IMR-90 (cell line): ENCODE measurements around the gene LAMA5. TPM values are rescaled to one million over a fixed set of nuclear protein-coding genes. Genes with fewer than 3 reads are reported as not detected.

Experiments used
- ATAC-seq: fragments of 200-7000 bp; cut with Tn5 transposase; 2 replicates; pipeline ENCODE4 v1.9.1; 2020; ENCODE audit warnings: low read depth, mild to moderate bottlenecking, moderate library complexity
- BruUV-seq: library from RNA; stranded (reverse); fragments of 400-500 nt; replicated peaks from 2 replicates; lab custom pipeline; 2021; lab: Mats Ljungman, UMichigan
- CTCF ChIA-PET: fragments of 300-600 bp; formaldehyde crosslinking; extraction: SDS; loops from one replicate; lab custom pipeline; 2021; ENCODE audit warnings: antibody characterized with exemption; lab: Yijun Ruan, JAX
- POLR2A ChIA-PET: fragments of 300-600 bp; sonication (Branson Sonifier 250); formaldehyde crosslinking; loops from one replicate; lab custom pipeline; 2022; ENCODE audit warnings: antibody characterized with exemption; ENCODE audit not compliant: unreplicated experiment; lab: Charles Lee
- DNase-seq: peaks from one replicate; pipeline ENCODE4 v3.0.0; 2013
- H2AFZ ChIP-seq: replicated peaks from 2 replicates; pipeline ENCODE3; 2013; ENCODE audit warnings: low read length, mild to moderate bottlenecking; ENCODE audit not compliant: poor library complexity
- H2AK5ac ChIP-seq: 2 replicates; pipeline ENCODE4 v1.6.1; 2013; ENCODE audit warnings: low read depth, low read length, inconsistent platforms
- H2AK9ac ChIP-seq: replicated peaks from 2 replicates; pipeline ENCODE3; 2013; ENCODE audit warnings: mild to moderate bottlenecking, low read depth, low read length, moderate library complexity; ENCODE audit not compliant: poor library complexity
- H2BK120ac ChIP-seq: 2 replicates; pipeline ENCODE4 v1.6.1; 2013; ENCODE audit warnings: low read depth, low read length, inconsistent platforms
- H2BK15ac ChIP-seq: 3 replicates; pipeline ENCODE4 v1.6.1; 2013; ENCODE audit warnings: low read depth, low read length, inconsistent platforms
- H2BK20ac ChIP-seq: 2 replicates; pipeline ENCODE4 v1.6.1; 2013; ENCODE audit warnings: low read depth, mild to moderate bottlenecking, inconsistent platforms, low read length, moderate library complexity
- H2BK5ac ChIP-seq: 2 replicates; pipeline ENCODE4 v1.6.1; 2013; ENCODE audit warnings: mild to moderate bottlenecking, low read depth, low read length, inconsistent platforms; ENCODE audit not compliant: poor library complexity, severe bottlenecking
- H3K14ac ChIP-seq: replicated peaks from 2 replicates; pipeline ENCODE4 v1.6.1; 2013; ENCODE audit warnings: low read depth, low read length, inconsistent platforms
- H3K18ac ChIP-seq: 2 replicates; pipeline ENCODE4 v1.6.1; 2013; ENCODE audit warnings: low read depth, low read length, control low read depth
- H3K23ac ChIP-seq: 2 replicates; pipeline ENCODE4 v1.6.1; 2013; ENCODE audit warnings: low read depth, low read length, inconsistent platforms
- H3K27ac ChIP-seq: 2 replicates; pipeline ENCODE4 v1.5.1; 2013; ENCODE audit warnings: mild to moderate bottlenecking, control low read depth, low read length; ENCODE audit not compliant: insufficient read depth
- H3K27me3 ChIP-seq: 2 replicates; pipeline ENCODE4 v1.6.1; 2013; ENCODE audit warnings: low read length; ENCODE audit not compliant: control insufficient read depth, insufficient read depth
- H3K36me3 ChIP-seq: 2 replicates; pipeline ENCODE4 v1.6.1; 2013; ENCODE audit warnings: low read length, mixed read lengths; ENCODE audit not compliant: control insufficient read depth, insufficient read depth
- H3K4ac ChIP-seq: 2 replicates; pipeline ENCODE4 v1.6.1; 2013; ENCODE audit warnings: low read depth, low read length, inconsistent platforms
- H3K4me1 ChIP-seq: 2 replicates; pipeline ENCODE4 v1.6.1; 2013; ENCODE audit warnings: low read length, mixed read lengths; ENCODE audit not compliant: control insufficient read depth, insufficient read depth
- H3K4me2 ChIP-seq: 2 replicates; pipeline ENCODE4 v1.6.1; 2013; ENCODE audit warnings: low read depth, mild to moderate bottlenecking, control low read depth, low read length, moderate library complexity
- H3K4me3 ChIP-seq: 2 replicates; pipeline ENCODE4 v1.5.1; 2013; ENCODE audit warnings: low read depth, mild to moderate bottlenecking, control low read depth, low read length, moderate library complexity; ENCODE audit not compliant: insufficient read depth
- H3K56ac ChIP-seq: 2 replicates; pipeline ENCODE4 v1.6.1; 2013; ENCODE audit warnings: low read length, inconsistent platforms; ENCODE audit not compliant: insufficient read depth; ENCODE audit errors: extremely low read depth
- H3K79me1 ChIP-seq, 2 experiments: 2 replicates each; pipeline ENCODE4 v1.6.1; 2013; ENCODE audit warnings: low read length in 2 of 2, inconsistent platforms in 1 of 2, low read depth in 1 of 2
- H3K9ac ChIP-seq: 2 replicates; pipeline ENCODE4 v1.6.1; 2013; ENCODE audit warnings: low read depth, low read length, control low read depth
- H3K9me1 ChIP-seq: 2 replicates; pipeline ENCODE4 v1.6.1; 2013; ENCODE audit warnings: low read length, inconsistent platforms; ENCODE audit not compliant: insufficient read depth
- H3K9me3 ChIP-seq: 2 replicates; pipeline ENCODE4 v1.6.1; 2013; ENCODE audit warnings: low read length; ENCODE audit not compliant: control insufficient read depth, insufficient read depth
- H4K20me1 ChIP-seq: 2 replicates; pipeline ENCODE4 v1.6.1; 2013; ENCODE audit warnings: low read length, inconsistent platforms; ENCODE audit not compliant: insufficient read depth
- H4K5ac ChIP-seq: 2 replicates; pipeline ENCODE4 v1.6.1; 2013; ENCODE audit warnings: mild to moderate bottlenecking, low read depth, low read length, control low read depth
- H4K8ac ChIP-seq, 2 experiments: 2 replicates each; pipeline ENCODE4 v1.6.1; 2013; ENCODE audit warnings: low read depth in 2 of 2, low read length in 2 of 2, control low read depth in 1 of 2, inconsistent platforms in 1 of 2
- H4K91ac ChIP-seq: 2 replicates; pipeline ENCODE4 v1.6.1; 2013; ENCODE audit warnings: low read depth, low read length, inconsistent platforms; ENCODE audit not compliant: insufficient read depth
- BHLHE40 ChIP-seq: fragments of 150-350 bp; IDR thresholded peaks from 2 replicates; pipeline ENCODE4 v1.6.1; 2016; ENCODE audit warnings: mild to moderate bottlenecking, low read depth, low read length
- CEBPB ChIP-seq: IDR thresholded peaks from 2 replicates; pipeline ENCODE4 v1.6.1; 2012; ENCODE audit warnings: low read depth, low read length, improper control_type of control experiment
- CHD1 ChIP-seq: IDR thresholded peaks from 2 replicates; pipeline ENCODE4 v1.6.1; 2012; ENCODE audit warnings: low read depth, low read length, improper control_type of control experiment
- FOS ChIP-seq: fragments of 150-350 bp; IDR thresholded peaks from 2 replicates; pipeline ENCODE4 v1.6.1; 2016; ENCODE audit warnings: low read depth, low read length
- MAFK ChIP-seq: IDR thresholded peaks from 2 replicates; pipeline ENCODE4 v1.6.1; 2012; ENCODE audit warnings: low read depth, low read length, improper control_type of control experiment
- MAZ ChIP-seq: IDR thresholded peaks from 2 replicates; pipeline ENCODE4 v1.6.1; 2012; ENCODE audit warnings: low read depth, mild to moderate bottlenecking, low read length, improper control_type of control experiment, moderate library complexity, borderline replicate concordance
- MXI1 ChIP-seq: IDR thresholded peaks from 2 replicates; pipeline ENCODE4 v1.6.1; 2012; ENCODE audit warnings: low read depth, mild to moderate bottlenecking, low read length, moderate library complexity, borderline replicate concordance
- NFE2L2 ChIP-seq: fragments of 150-350 bp; IDR thresholded peaks from 2 replicates; pipeline ENCODE4 v1.6.1; 2016; ENCODE audit warnings: low read depth, mild to moderate bottlenecking, low read length
- POLR2A ChIP-seq: IDR thresholded peaks from 2 replicates; pipeline ENCODE4 v1.6.1; 2012; ENCODE audit warnings: mild to moderate bottlenecking, low read depth, low read length
- WGBS, 2 experiments: methylation state at CpG; one replicate each; pipeline versions ENCODE4 v1.1.5 to v1.1.7; 2013; ENCODE audit warnings: missing lambda C conversion rate in 2 of 2; ENCODE audit not compliant: insufficient read length in 1 of 2; ENCODE audit errors: extremely low coverage in 2 of 2; 5-methylcytosine and 5-hydroxymethylcytosine counted together
- dilution Hi-C: fragments of 300-500 bp; cut with HindIII; formaldehyde crosslinking; loops from one replicate; pipeline ENCODE4 v1.14.3; 2018; ENCODE audit warnings: low sequenced_read_pairs; ENCODE audit not compliant: unreplicated experiment
- in situ Hi-C: fragments of 300-500 bp; cut with MboI; formaldehyde crosslinking; loops from 3 replicates; pipeline ENCODE4 v1.14.3; 2019; ENCODE audit warnings: low sequenced_read_pairs, inconsistent platforms, mixed read lengths
- intact Hi-C: fragments of 100-400 bp; cut with micrococcal nuclease; formaldehyde crosslinking; loops from 2 replicates; pipeline ENCODE4 v1.10.0; 2022
- polyA plus RNA-seq, 3 experiments: library from polyadenylated mRNA; depleted of rRNA; stranded (reverse); fragments of >200 nt; gene quantifications; 2 replicates each; pipeline ENCODE4 v1.2.3, GENCODE V29; 2012; ENCODE audit warnings: low replicate concordance in 1 of 3
- total RNA-seq: library from RNA; depleted of rRNA; stranded (reverse); fragments of >200 nt; gene quantifications from 2 replicates; pipeline ENCODE4 v1.2.3, GENCODE V29; 2012
- TF ChIP-seq, protein P1 (sequence below): fragments of 150-350 bp; IDR thresholded peaks from 2 replicates; pipeline ENCODE4 v1.6.1; 2016; ENCODE audit warnings: low read depth, mild to moderate bottlenecking, low read length, moderate library complexity, borderline replicate concordance
- TF ChIP-seq, protein P2 (sequence below): conservative IDR thresholded peaks from 2 replicates; pipeline ENCODE4 v1.5.1; 2012; ENCODE audit warnings: mild to moderate bottlenecking, low read depth, low read length, improper control_type of control experiment
- TF ChIP-seq, protein P3 (sequence below): fragments of 150-350 bp; IDR thresholded peaks from 2 replicates; pipeline ENCODE4 v1.6.1; 2017; ENCODE audit warnings: mild to moderate bottlenecking, antibody characterized with exemption, low read length, low read depth

The LAMA5 gene
- total and polyA plus RNA-seq, 2 of the 4 experiments (the other 2 are of a cell fraction): 0.90 to 7.3 TPM

DNA sequence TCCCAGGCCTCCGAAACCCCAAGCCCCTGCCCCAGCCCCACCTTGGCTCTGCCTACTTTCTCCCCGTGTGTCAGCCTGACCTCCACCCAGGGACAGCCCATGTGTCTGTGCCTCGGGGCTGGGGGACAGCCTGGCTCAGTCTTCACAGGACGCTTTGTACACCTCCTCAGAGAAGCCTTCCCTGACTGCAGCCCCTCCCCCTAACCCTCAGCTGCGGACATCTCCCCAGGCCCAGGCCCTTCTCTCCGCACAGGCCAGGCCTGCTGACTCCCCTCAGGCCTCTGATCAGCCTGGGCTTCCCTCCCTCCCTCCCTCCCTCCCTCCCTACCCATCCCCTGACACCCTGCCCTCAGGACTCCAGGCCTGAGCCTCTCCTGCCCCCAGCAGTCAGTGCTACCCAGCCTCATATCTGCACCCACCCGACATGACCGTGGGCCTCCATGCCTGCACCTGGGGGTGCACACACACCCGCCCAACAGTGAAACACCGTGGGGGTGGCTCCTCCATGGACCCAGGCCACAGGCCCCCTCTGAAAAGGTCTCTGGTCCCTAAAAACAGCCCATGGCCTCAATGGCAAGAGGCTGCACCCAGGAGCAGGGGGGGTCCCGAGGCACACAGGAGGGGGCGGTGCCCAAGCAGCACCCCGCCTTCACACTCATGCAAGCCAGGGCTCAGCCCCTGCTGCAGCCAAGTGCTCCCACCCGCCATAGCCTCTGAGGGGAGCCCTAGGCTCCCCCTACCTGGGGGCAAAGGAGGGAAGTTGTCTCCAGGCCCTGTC, 12.9 kb downstream of the LAMA5 start:
- intact Hi-C loops (no loop called here), dilution Hi-C loops (no loop called here), in situ Hi-C loops (no loop called here)
- Histone ChIP-seq H3K36me3 (peaks cover 9% of the 10 kb centered on the region; the same call in 1 of the 2 replicates), H4K91ac (no peak overlapping the region), H2AK5ac (no peak overlapping the region), H3K4me3 (no peak overlapping the region), H3K4me2 (no peak overlapping the region), H3K18ac (no peak overlapping the region), H2BK120ac (no peak overlapping the region), H2AFZ (no peak overlapping the region), H3K9me1 (no peaks in the 10 kb centered on the region), H2AK9ac (no peak overlapping the region), H4K5ac (no peak overlapping the region), H3K9me3 (no peaks in the 10 kb centered on the region), H3K14ac (no peak overlapping the region), H2BK15ac (no peak overlapping the region), H3K56ac (no peak overlapping the region), H3K79me1 (no peaks in the 10 kb centered on the region), H3K4ac (no peak overlapping the region), H3K27me3 (no peaks in the 10 kb centered on the region), H4K20me1 (no peaks in the 10 kb centered on the region; the same call in 1 of the 2 replicates), H3K4me1 (peaks cover 26% of the 10 kb centered on the region), H3K27ac (no peak overlapping the region), H2BK20ac (no peak overlapping the region), H3K9ac (no peak overlapping the region), H4K8ac (no peak overlapping the region), H3K23ac (no peak overlapping the region), H2BK5ac (no peak overlapping the region)
- TF ChIP-seq NFE2L2 (no peak), MXI1 (no peak), MAFK (no peak), POLR2A (no peak), CHD1 (no peak), FOS (no peak), CEBPB (no peak), BHLHE40 (no peak), MAZ (no peak)
- TF ChIP-seq, protein P1, sequence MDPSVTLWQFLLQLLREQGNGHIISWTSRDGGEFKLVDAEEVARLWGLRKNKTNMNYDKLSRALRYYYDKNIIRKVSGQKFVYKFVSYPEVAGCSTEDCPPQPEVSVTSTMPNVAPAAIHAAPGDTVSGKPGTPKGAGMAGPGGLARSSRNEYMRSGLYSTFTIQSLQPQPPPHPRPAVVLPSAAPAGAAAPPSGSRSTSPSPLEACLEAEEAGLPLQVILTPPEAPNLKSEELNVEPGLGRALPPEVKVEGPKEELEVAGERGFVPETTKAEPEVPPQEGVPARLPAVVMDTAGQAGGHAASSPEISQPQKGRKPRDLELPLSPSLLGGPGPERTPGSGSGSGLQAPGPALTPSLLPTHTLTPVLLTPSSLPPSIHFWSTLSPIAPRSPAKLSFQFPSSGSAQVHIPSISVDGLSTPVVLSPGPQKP: no peak
- TF ChIP-seq, protein P2, sequence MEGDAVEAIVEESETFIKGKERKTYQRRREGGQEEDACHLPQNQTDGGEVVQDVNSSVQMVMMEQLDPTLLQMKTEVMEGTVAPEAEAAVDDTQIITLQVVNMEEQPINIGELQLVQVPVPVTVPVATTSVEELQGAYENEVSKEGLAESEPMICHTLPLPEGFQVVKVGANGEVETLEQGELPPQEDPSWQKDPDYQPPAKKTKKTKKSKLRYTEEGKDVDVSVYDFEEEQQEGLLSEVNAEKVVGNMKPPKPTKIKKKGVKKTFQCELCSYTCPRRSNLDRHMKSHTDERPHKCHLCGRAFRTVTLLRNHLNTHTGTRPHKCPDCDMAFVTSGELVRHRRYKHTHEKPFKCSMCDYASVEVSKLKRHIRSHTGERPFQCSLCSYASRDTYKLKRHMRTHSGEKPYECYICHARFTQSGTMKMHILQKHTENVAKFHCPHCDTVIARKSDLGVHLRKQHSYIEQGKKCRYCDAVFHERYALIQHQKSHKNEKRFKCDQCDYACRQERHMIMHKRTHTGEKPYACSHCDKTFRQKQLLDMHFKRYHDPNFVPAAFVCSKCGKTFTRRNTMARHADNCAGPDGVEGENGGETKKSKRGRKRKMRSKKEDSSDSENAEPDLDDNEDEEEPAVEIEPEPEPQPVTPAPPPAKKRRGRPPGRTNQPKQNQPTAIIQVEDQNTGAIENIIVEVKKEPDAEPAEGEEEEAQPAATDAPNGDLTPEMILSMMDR: no peak
- TF ChIP-seq, protein P3, sequence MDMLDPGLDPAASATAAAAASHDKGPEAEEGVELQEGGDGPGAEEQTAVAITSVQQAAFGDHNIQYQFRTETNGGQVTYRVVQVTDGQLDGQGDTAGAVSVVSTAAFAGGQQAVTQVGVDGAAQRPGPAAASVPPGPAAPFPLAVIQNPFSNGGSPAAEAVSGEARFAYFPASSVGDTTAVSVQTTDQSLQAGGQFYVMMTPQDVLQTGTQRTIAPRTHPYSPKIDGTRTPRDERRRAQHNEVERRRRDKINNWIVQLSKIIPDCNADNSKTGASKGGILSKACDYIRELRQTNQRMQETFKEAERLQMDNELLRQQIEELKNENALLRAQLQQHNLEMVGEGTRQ: no peak
- no peak for DNase-seq
- ChIA-PET POLR2A (no interaction called here), CTCF (no interaction called here)
- no TSS peak for BruUV-seq
- no peak for ATAC-seq
- 85% methylated on average over 4 of the region's 14 CpGs; no CpG with 5 or more reads in 1 of the 2 experiments for WGBS, 2 experiments
